Measurements from ENCODE around the gene WDR88.

- TF ChIP-seq GATA2 (IDR thresholded peaks at IDR 0.05; ENCODE audit: low read depth, low read length) (no peak), GATA3 (IDR thresholded peaks at IDR 0.05; ENCODE audit: low read depth, low read length) (no peak)
These were observed 14.3 kb downstream of the WDR88 start for GRCh38 chr19:33146209-33146608.
